Peyer's patch (tissue), 4 donors: ENCODE measurements around the gene FOXA3.

Experiments
- CTCF ChIP-seq, 6 experiments: fragments of 450-650 bp in 4 of 6; fragments of 200-600 bp in 2 of 6; sonication (generic) in 1 of 6; IDR thresholded peaks; one replicate each; pipeline ENCODE4 v1.5.1; 2017 to 2019; ENCODE audit warnings: antibody characterized with exemption in 6 of 6, mild to moderate bottlenecking in 3 of 6, moderate library complexity in 1 of 6
- POLR2A ChIP-seq, 2 donors: fragments of 450-650 bp; IDR thresholded peaks; one replicate each; pipeline ENCODE4 v1.5.1; 2017; ENCODE audit warnings: antibody characterized with exemption in 2 of 2, mild to moderate bottlenecking in 2 of 2, moderate library complexity in 2 of 2

GRCh38 chr19:45919678-45920077 lies 55.6 kb downstream of the FOXA3 start:
- TF ChIP-seq CTCF (IDR thresholded peaks at IDR 0.05) (no peak), POLR2A (IDR thresholded peaks at IDR 0.05) (no peak)
